ENCODE measurements around the gene ABCB4. TPM values are rescaled to one million over a fixed set of nuclear protein-coding genes. Genes with fewer than 3 reads are reported as not detected.

Gene ABCB4
- total RNA-seq, 2 donors from 2014 or later, result 1.4 to 8.7 TPM

GRCh38 chr7:87414794-87415188 lies 60.7 kb downstream of the ABCB4 start:
- no peaks in the 10 kb centered on the region for H3K27me3 ChIP-seq (replicated peaks; ENCODE audit: insufficient read depth)
- H3K36me3 ChIP-seq, result no peaks in the 10 kb centered on the region
- TF ChIP-seq CTCF (IDR thresholded peaks at IDR 0.05), result no peak
- H3K4me3 ChIP-seq, result no peak overlapping the region
- no peaks in the 10 kb centered on the region for H3K9me3 ChIP-seq
- H3K27ac ChIP-seq, result peak overlapping the region in 1 of 2 donors; percentile 63
- ATAC-seq (ENCODE audit: insufficient number of reproducible peaks, low FRiP score, low read depth) (no peak), DNase-seq (ENCODE audit: low spot score) (no peak)
- H3K4me1 ChIP-seq (ENCODE audit: control insufficient read depth in 1 of 2, low read depth in 2 of 2), result peaks cover 12 to 41% of the 10 kb centered on the region in 2 donors

GRCh38 chr7:87413951-87414793 lies 61.3 kb downstream of the ABCB4 start:
- no peaks in the 10 kb centered on the region for H3K36me3 ChIP-seq
- ATAC-seq (ENCODE audit: insufficient number of reproducible peaks, low FRiP score, low read depth), result no peak
- no peaks in the 10 kb centered on the region for H3K27me3 ChIP-seq (replicated peaks; ENCODE audit: insufficient read depth)
- no peak for TF ChIP-seq CTCF (IDR thresholded peaks at IDR 0.05)
- peak overlapping the region; percentile 48 to 63 for H3K27ac ChIP-seq
- H3K4me3 ChIP-seq, result no peak overlapping the region
- H3K9me3 ChIP-seq, result no peaks in the 10 kb centered on the region
- peaks cover 12 to 41% of the 10 kb centered on the region in 2 donors for H3K4me1 ChIP-seq (ENCODE audit: control insufficient read depth in 1 of 2, low read depth in 2 of 2)
- no peak for DNase-seq (ENCODE audit: low spot score)

- Histone ChIP-seq H3K27ac (peak overlapping the region in 1 of 2 donors; percentile 63), H3K4me1 (ENCODE audit: control insufficient read depth in 1 of 2, low read depth in 2 of 2) (peaks cover 12 to 41% of the 10 kb centered on the region in 2 donors), H3K4me3 (no peak overlapping the region), H3K9me3 (no peaks in the 10 kb centered on the region), H3K36me3 (no peaks in the 10 kb centered on the region), H3K27me3 (replicated peaks; ENCODE audit: insufficient read depth) (no peaks in the 10 kb centered on the region)
- ATAC-seq (ENCODE audit: insufficient number of reproducible peaks, low FRiP score, low read depth) (no peak), DNase-seq (ENCODE audit: low spot score) (no peak)
- no peak for TF ChIP-seq CTCF (IDR thresholded peaks at IDR 0.05)
Observed at GRCh38 chr7:87413029-87413428, 62.5 kb downstream of the ABCB4 start.

- peaks cover 12 to 41% of the 10 kb centered on the region in 2 donors for H3K4me1 ChIP-seq (ENCODE audit: control insufficient read depth in 1 of 2, low read depth in 2 of 2)
- peak overlapping the region; percentile 72 to 83 for H3K27ac ChIP-seq
- ATAC-seq (ENCODE audit: insufficient number of reproducible peaks, low FRiP score, low read depth) (no peak), DNase-seq (ENCODE audit: low spot score) (no peak)
- H3K4me3 ChIP-seq, result peak overlapping the region; percentile 46
- no peaks in the 10 kb centered on the region for H3K27me3 ChIP-seq (replicated peaks; ENCODE audit: insufficient read depth)
- no peaks in the 10 kb centered on the region for H3K9me3 ChIP-seq
- no peaks in the 10 kb centered on the region for H3K36me3 ChIP-seq
- no peak for TF ChIP-seq CTCF (IDR thresholded peaks at IDR 0.05)
Observed at GRCh38 chr7:87411186-87411585, 64.3 kb downstream of the ABCB4 start.

- H3K27me3 ChIP-seq (replicated peaks; ENCODE audit: insufficient read depth), result no peaks in the 10 kb centered on the region
- H3K9me3 ChIP-seq, result no peaks in the 10 kb centered on the region
- no peak for DNase-seq (ENCODE audit: low spot score)
- no peak overlapping the region for H3K27ac ChIP-seq
- no peak overlapping the region for H3K4me3 ChIP-seq
- H3K4me1 ChIP-seq (ENCODE audit: control insufficient read depth in 1 of 2, low read depth in 2 of 2), result no peaks in the 10 kb centered on the region
- no peak for ATAC-seq (ENCODE audit: insufficient number of reproducible peaks, low FRiP score, low read depth)
- no peak for TF ChIP-seq CTCF (IDR thresholded peaks at IDR 0.05)
- no peaks in the 10 kb centered on the region for H3K36me3 ChIP-seq
Observed at GRCh38 chr7:87404674-87405073, 70.8 kb downstream of the ABCB4 start.

Data from thoracic aorta (tissue), 2 donors.